GM12872 (cell line): ENCODE data around the gene MADCAM1.

Source experiments
- TF ChIP-seq, protein P1 (sequence below): IDR thresholded peaks from 3 replicates; pipeline ENCODE4 v1.5.1; 2011; ENCODE audit warnings: low read depth, mild to moderate bottlenecking, low read length, moderate library complexity; ENCODE audit not compliant: insufficient read depth

Gene MADCAM1

GRCh38 chr19:536881-537404 is 40.7 kb downstream of the MADCAM1 start:
- TF ChIP-seq, protein P1, sequence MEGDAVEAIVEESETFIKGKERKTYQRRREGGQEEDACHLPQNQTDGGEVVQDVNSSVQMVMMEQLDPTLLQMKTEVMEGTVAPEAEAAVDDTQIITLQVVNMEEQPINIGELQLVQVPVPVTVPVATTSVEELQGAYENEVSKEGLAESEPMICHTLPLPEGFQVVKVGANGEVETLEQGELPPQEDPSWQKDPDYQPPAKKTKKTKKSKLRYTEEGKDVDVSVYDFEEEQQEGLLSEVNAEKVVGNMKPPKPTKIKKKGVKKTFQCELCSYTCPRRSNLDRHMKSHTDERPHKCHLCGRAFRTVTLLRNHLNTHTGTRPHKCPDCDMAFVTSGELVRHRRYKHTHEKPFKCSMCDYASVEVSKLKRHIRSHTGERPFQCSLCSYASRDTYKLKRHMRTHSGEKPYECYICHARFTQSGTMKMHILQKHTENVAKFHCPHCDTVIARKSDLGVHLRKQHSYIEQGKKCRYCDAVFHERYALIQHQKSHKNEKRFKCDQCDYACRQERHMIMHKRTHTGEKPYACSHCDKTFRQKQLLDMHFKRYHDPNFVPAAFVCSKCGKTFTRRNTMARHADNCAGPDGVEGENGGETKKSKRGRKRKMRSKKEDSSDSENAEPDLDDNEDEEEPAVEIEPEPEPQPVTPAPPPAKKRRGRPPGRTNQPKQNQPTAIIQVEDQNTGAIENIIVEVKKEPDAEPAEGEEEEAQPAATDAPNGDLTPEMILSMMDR = no peak

GRCh38 chr19:538641-539428 is 42.5 kb downstream of the MADCAM1 start:
- TF ChIP-seq, protein P1 = no peak

GRCh38 chr19:539429-540030 is 43.2 kb downstream of the MADCAM1 start:
- TF ChIP-seq, protein P1 = no peak

DNA sequence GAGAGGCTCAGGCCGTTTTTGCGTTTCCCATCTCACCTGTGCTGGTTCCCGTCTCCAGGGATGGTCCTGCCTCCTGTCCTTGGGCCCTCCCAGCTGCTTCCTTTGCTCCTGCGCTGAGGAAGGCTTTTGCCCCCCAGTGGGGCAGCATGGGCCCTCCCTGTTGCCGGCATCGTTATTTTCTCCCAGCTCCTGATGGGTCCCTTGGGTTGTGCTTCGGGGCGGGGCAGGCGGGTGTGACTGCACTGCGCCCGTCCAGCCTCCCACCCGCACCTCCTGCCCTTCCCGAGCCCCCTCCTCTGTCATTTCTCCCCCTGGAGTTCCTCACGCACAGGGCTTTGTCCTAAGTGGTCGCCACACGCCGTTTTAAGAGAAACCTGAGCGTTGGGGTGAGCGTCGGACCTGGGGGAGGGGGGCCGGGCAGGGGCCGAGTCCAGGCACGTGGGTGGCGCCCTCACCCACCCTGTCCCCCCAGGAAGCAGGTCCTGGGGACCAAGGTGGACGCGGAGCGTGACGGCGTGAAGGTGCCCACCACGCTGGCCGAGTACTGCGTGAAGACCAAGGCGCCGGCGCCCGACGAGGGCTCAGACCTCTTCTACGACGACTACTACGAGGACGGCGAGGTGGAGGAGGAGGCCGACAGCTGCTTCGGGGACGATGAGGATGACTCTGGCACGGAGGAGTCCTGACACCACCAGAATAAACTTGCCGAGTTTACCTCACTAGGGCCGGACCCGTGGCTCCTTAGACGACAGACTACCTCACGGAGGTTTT is 44.8 kb downstream of the MADCAM1 start:
- TF ChIP-seq, protein P1 = no peak

DNA sequence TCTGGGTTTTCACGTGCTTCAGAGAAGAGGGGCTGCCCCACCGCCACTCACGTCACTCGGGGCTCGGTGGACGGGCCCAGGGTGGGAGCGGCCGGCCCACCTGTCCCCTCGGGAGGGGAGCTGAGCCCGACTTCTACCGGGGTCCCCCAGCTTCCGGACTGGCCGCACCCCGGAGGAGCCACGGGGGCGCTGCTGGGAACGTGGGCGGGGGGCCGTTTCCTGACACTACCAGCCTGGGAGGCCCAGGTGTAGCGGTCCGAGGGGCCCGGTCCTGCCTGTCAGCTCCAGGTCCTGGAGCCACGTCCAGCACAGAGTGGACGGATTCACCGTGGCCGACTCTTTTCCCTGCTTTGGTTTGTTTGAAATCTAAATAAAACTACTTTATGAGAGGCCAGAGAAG is 45.4 kb downstream of the MADCAM1 start:
- TF ChIP-seq, protein P1 = no peak

- TF ChIP-seq, protein P1 = no peak
Measured at GRCh38 chr19:542173-542866, 46.0 kb downstream of the MADCAM1 start.
